GM19455 (cell line): ENCODE data around the gene PRR18.
A peak's percentile ranks its signal among the peaks of the same experiment; 100 is the strongest.

Experiments used
- ATAC-seq: cut with Tn5 transposase; IDR thresholded peaks from one replicate; pipeline ENCODE4 v1.9.1; 2021; ENCODE audit not compliant: unreplicated experiment

PRR18 gene

GRCh38 chr6:166277018-166277417 is 31.2 kb downstream of the PRR18 start:
- no peak for ATAC-seq

- peak; percentile 82 for ATAC-seq
Measured at GRCh38 chr6:166275714-166276166, 32.5 kb downstream of the PRR18 start.

GRCh38 chr6:166274739-166275370 is 33.3 kb downstream of the PRR18 start:
- ATAC-seq = no peak

- ATAC-seq = no peak
Measured at GRCh38 chr6:166274163-166274562, 34.0 kb downstream of the PRR18 start.

GRCh38 chr6:166271376-166271765 is 36.8 kb downstream of the PRR18 start:
- ATAC-seq = no peak

GRCh38 chr6:166270706-166271375 is 37.4 kb downstream of the PRR18 start:
- ATAC-seq = no peak

GRCh38 chr6:166269301-166270039 is 38.7 kb downstream of the PRR18 start:
- ATAC-seq = no peak

- ATAC-seq = no peak
Measured at GRCh38 chr6:166268431-166268830, 39.8 kb downstream of the PRR18 start.

GRCh38 chr6:166267526-166267925 is 40.7 kb downstream of the PRR18 start:
- ATAC-seq = no peak

GRCh38 chr6:166266336-166266735 is 41.9 kb downstream of the PRR18 start:
- ATAC-seq = no peak

GRCh38 chr6:166262743-166263515 is 45.3 kb downstream of the PRR18 start:
- no peak for ATAC-seq

- ATAC-seq = no peak
Measured at GRCh38 chr6:166259296-166259977, 48.8 kb downstream of the PRR18 start.

- ATAC-seq = no peak
Measured at GRCh38 chr6:166258854-166259276, 49.3 kb downstream of the PRR18 start.

GRCh38 chr6:166257911-166258318 is 50.3 kb downstream of the PRR18 start:
- no peak for ATAC-seq
